Measurements from ENCODE around the gene ZNF124. TPM values are rescaled to one million over a fixed set of nuclear protein-coding genes. Genes with fewer than 3 reads are reported as not detected.
"Not testable (repeated sequence)": the region's sequence is repeated elsewhere in the genome, so short reads cannot be mapped to it uniquely, and the experiment has no call there.

The ZNF124 gene
- total RNA-seq, 1 experiment from 2014 or later: 22.2 TPM

- H3K4me3 ChIP-seq (ENCODE audit: low read length): no peak overlapping the region
- no peaks in the 10 kb centered on the region for H3K27me3 ChIP-seq (ENCODE audit: low read length)
- H4K20me1 ChIP-seq (ENCODE audit: low read length): peaks cover 12% of the 10 kb centered on the region
- no peak overlapping the region for H3K9ac ChIP-seq (ENCODE audit: low read length)
- no peaks in the 10 kb centered on the region for H3K9me2 ChIP-seq (replicated peaks; ENCODE audit: low read length)
- TF ChIP-seq EZH2 (IDR thresholded peaks at IDR 0.05; ENCODE audit: low read length, unreplicated experiment) (no peak), CTCF (conservative IDR thresholded peaks at IDR 0.05; ENCODE audit: low read depth, low read length) (no peak), EZH2phosphoT487 (IDR thresholded peaks at IDR 0.05; ENCODE audit: borderline replicate concordance, low read length) (no peak)
- intact Hi-C loops (cut with micrococcal nuclease): no loop called here
- H3K4me1 ChIP-seq (ENCODE audit: insufficient read depth, low read length): no peaks in the 10 kb centered on the region
- H3K4me2 ChIP-seq (ENCODE audit: low read length): no peak overlapping the region
- peaks cover 12% of the 10 kb centered on the region for H3K36me3 ChIP-seq (ENCODE audit: low read depth, low read length)
- BruUV-seq (replicated peaks): no TSS peak
- DNase-seq (no peak), ATAC-seq (no peak)
- no peaks in the 10 kb centered on the region for H3K9me3 ChIP-seq (ENCODE audit: low read length)
- no peak overlapping the region for H2AFZ ChIP-seq (ENCODE audit: low read length)
- H3K79me2 ChIP-seq (ENCODE audit: low read length): peaks cover 21% of the 10 kb centered on the region
- ChIA-PET CTCF (no interaction called here), POLR2A (ENCODE audit: unreplicated experiment) (no interaction called here)
- H3K27ac ChIP-seq (ENCODE audit: low read length): no peak overlapping the region
- H3F3A ChIP-seq (ENCODE audit: low read length, unreplicated experiment): no peaks in the 10 kb centered on the region
Measured at GRCh38 chr1:247172996-247173395, 1.2 kb upstream of the ZNF124 start.

GRCh38 chr1:247171443-247171842 lies 377 bp downstream of the ZNF124 start:
- Histone ChIP-seq H3K36me3 (ENCODE audit: low read depth, low read length) (peaks cover 27% of the 10 kb centered on the region), H4K20me1 (ENCODE audit: low read length) (peaks cover 27% of the 10 kb centered on the region), H3K79me2 (ENCODE audit: low read length) (peaks cover 37% of the 10 kb centered on the region)
- BruUV-seq (replicated peaks); CTCF ChIA-PET; H3K9ac ChIP-seq (ENCODE audit: low read length); H3K27ac ChIP-seq (ENCODE audit: low read length); H3F3A ChIP-seq (ENCODE audit: low read length, unreplicated experiment); H3K27me3 ChIP-seq (ENCODE audit: low read length); POLR2A ChIA-PET (ENCODE audit: unreplicated experiment); H3K9me2 ChIP-seq (replicated peaks; ENCODE audit: low read length); H2AFZ ChIP-seq (ENCODE audit: low read length); DNase-seq; H3K4me2 ChIP-seq (ENCODE audit: low read length); H3K9me3 ChIP-seq (ENCODE audit: low read length); H3K4me1 ChIP-seq (ENCODE audit: insufficient read depth, low read length); H3K4me3 ChIP-seq (ENCODE audit: low read length); intact Hi-C loops (cut with micrococcal nuclease): not testable (repeated sequence)
- peak; percentile 77 for ATAC-seq

- Histone ChIP-seq H4K20me1 (ENCODE audit: low read length) (peaks cover 70% of the 10 kb centered on the region), H3K36me3 (ENCODE audit: low read depth, low read length) (peaks cover 75% of the 10 kb centered on the region), H2AFZ (ENCODE audit: low read length) (no peak overlapping the region), H3F3A (ENCODE audit: low read length, unreplicated experiment) (no peaks in the 10 kb centered on the region), H3K4me2 (ENCODE audit: low read length) (no peak overlapping the region), H3K27me3 (ENCODE audit: low read length) (no peaks in the 10 kb centered on the region), H3K9ac (ENCODE audit: low read length) (no peak overlapping the region), H3K4me3 (ENCODE audit: low read length) (no peak overlapping the region), H3K9me2 (replicated peaks; ENCODE audit: low read length) (no peaks in the 10 kb centered on the region), H3K27ac (ENCODE audit: low read length) (no peak overlapping the region), H3K9me3 (ENCODE audit: low read length) (peaks cover 41% of the 10 kb centered on the region), H3K79me2 (ENCODE audit: low read length) (peaks cover 94% of the 10 kb centered on the region), H3K4me1 (ENCODE audit: insufficient read depth, low read length) (no peaks in the 10 kb centered on the region)
- ATAC-seq: no peak
- no peak for DNase-seq
- ChIA-PET POLR2A (ENCODE audit: unreplicated experiment) (no interaction called here), CTCF (no interaction called here)
- TF ChIP-seq CTCF (conservative IDR thresholded peaks at IDR 0.05; ENCODE audit: low read depth, low read length) (no peak), EZH2 (IDR thresholded peaks at IDR 0.05; ENCODE audit: low read length, unreplicated experiment) (no peak), EZH2phosphoT487 (IDR thresholded peaks at IDR 0.05; ENCODE audit: borderline replicate concordance, low read length) (no peak)
- no TSS peak for BruUV-seq (replicated peaks)
- intact Hi-C loops (cut with micrococcal nuclease): loop anchor here (5.0 kb wide), 1 partner anchor 152 kb away; no protein-coding TSS in a partner anchor
Measured at GRCh38 chr1:247165674-247166073, 6.1 kb downstream of the ZNF124 start.

All from PC-3 (cell line).